ENCODE measurements around the gene CACNA1E.

DNA sequence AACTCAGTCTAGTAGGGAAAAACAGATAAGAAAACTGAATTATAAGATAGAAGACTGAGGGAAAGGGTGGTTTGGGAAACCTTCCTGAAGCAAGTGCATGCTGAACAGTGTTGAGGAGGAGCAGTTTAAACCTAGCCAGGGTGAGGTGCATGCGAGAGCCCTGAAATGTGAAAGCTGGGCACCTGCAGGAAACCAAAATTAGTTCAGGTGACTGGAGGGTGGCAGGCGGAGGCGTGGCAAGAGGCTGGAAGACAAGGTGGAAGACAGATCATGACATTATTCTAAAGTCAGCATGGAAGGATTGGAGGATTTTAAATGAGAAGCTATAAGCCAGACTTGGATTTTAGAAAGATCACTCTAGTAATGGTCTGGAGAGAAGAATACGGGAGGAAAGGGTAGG lies 75.1 kb downstream of the CACNA1E start:
- TF ChIP-seq, protein P1, sequence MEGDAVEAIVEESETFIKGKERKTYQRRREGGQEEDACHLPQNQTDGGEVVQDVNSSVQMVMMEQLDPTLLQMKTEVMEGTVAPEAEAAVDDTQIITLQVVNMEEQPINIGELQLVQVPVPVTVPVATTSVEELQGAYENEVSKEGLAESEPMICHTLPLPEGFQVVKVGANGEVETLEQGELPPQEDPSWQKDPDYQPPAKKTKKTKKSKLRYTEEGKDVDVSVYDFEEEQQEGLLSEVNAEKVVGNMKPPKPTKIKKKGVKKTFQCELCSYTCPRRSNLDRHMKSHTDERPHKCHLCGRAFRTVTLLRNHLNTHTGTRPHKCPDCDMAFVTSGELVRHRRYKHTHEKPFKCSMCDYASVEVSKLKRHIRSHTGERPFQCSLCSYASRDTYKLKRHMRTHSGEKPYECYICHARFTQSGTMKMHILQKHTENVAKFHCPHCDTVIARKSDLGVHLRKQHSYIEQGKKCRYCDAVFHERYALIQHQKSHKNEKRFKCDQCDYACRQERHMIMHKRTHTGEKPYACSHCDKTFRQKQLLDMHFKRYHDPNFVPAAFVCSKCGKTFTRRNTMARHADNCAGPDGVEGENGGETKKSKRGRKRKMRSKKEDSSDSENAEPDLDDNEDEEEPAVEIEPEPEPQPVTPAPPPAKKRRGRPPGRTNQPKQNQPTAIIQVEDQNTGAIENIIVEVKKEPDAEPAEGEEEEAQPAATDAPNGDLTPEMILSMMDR (IDR thresholded peaks at IDR 0.05; ENCODE audit: low read depth, low read length), result no peak
- TF ChIP-seq MYC (IDR thresholded peaks at IDR 0.05; ENCODE audit: low read depth, low read length) (no peak), POLR2A (IDR thresholded peaks at IDR 0.05; ENCODE audit: extremely low read depth, insufficient read length) (no peak)
- TF ChIP-seq, protein P2, sequence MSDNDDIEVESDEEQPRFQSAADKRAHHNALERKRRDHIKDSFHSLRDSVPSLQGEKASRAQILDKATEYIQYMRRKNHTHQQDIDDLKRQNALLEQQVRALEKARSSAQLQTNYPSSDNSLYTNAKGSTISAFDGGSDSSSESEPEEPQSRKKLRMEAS (IDR thresholded peaks at IDR 0.05; ENCODE audit: low read depth, low read length), result no peak
